GM11168 (cell line): ENCODE data around the gene ENOSF1.

Source experiments
- in situ Hi-C: fragments of 300-500 bp; cut with MboI; formaldehyde crosslinking; loops from one replicate; pipeline ENCODE4 v1.12.0; 2022; ENCODE audit warnings: low sequenced_read_pairs; ENCODE audit not compliant: unreplicated experiment

Gene ENOSF1

DNA sequence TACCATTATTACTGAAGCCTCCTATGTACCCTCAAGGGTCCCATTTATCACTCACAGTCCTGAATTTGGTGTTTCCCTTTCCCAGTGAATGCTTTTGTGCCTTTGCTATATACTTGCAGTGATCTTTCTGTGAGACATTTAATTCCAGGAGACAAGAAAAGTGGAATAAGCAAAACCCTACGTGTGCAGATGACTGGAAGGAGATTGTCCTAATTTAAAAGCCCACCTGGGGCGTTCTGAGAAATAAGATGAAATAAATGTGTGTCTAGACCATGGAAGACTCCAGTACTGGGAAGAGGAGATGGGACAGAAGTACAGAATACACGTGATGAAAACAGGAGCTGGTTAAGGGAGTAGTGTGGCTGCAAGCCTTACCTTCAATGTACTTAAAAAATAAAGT lies 35.7 kb downstream of the ENOSF1 start:
- in situ Hi-C loops: no loop called here

GRCh38 chr18:676069-676468 lies 36.4 kb downstream of the ENOSF1 start:
- in situ Hi-C loops: no loop called here

DNA sequence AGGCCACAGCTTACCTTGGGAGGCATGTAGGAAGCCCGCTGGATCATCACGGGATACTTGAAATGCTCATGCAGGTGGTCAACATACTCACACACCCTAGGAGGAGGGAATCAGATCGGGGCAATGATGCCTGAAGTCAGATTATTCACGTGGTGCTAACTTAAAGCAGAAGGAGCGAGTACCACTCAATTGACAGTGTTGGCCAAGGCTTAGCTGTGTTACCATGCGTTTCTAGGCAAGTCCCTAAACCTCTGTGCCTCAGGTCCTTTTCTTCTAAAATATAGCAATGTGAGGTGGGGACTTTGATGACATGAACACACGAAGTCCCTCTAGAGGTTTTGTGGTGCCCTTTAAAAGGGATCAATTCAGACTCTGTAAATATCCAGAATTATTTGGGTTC lies 37.1 kb downstream of the ENOSF1 start:
- in situ Hi-C loops: no loop called here

GRCh38 chr18:673769-674168 lies 38.7 kb downstream of the ENOSF1 start:
- in situ Hi-C loops: no loop called here

DNA sequence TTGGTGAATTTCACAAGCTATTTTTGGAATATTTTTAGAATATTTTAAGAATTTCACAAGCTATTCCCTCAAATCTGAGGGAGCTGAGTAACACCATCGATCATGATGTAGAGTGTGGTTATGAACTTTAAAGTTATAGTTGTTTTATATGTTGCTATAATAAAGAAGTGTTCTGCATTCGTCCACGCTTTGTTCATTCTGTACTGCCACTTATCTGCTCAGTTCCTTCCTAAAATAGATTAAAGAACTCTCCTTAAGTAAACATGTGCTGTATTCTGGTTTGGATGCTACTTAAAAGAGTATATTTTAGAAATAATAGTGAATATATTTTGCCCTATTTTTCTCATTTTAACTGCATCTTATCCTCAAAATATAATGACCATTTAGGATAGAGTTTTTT lies 39.1 kb downstream of the ENOSF1 start:
- in situ Hi-C loops: no loop called here

DNA sequence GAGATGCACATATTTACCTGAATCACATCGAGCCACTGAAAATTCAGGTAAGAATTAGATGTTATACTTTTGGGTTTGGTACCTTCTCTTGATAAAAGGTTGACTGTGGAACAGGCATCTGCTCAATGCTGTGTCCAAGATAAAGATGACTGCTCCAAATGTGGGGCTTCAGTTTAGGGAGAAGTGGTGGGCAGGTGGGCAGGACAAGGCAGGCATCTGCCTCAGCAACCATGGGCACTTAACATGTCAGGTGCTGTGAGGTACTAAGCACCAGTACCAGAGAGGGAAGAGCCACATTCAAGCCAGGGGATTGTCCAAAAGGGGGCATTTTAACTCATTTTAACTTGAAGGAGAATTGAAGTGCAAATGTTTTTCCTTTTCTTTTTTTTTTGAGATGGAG lies 41.0 kb downstream of the ENOSF1 start:
- in situ Hi-C loops: no loop called here

DNA sequence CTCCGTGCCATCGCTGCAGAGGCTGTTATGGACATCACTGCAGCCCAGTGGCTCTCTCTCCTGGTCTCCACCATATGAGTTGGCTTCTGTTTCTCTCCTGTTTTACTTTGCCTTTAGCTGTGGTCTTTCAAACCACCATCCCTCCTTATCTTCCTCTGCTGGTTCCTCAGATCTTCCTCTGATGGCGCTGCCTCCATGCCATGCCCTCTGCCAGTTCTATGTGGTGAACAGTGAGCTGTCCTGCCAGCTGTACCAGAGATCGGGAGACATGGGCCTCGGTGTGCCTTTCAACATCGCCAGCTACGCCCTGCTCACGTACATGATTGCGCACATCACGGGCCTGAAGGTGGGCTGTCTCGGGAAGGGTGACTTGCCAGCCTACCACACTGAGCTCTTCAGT lies 41.9 kb downstream of the ENOSF1 start:
- in situ Hi-C loops: no loop called here

GRCh38 chr18:669077-669476 lies 43.4 kb downstream of the ENOSF1 start:
- in situ Hi-C loops: no loop called here

- in situ Hi-C loops: no loop called here
These were observed 44.2 kb downstream of the ENOSF1 start for GRCh38 chr18:668260-668659.

- in situ Hi-C loops: no loop called here
These were observed 45.8 kb downstream of the ENOSF1 start for GRCh38 chr18:666628-667027.

DNA sequence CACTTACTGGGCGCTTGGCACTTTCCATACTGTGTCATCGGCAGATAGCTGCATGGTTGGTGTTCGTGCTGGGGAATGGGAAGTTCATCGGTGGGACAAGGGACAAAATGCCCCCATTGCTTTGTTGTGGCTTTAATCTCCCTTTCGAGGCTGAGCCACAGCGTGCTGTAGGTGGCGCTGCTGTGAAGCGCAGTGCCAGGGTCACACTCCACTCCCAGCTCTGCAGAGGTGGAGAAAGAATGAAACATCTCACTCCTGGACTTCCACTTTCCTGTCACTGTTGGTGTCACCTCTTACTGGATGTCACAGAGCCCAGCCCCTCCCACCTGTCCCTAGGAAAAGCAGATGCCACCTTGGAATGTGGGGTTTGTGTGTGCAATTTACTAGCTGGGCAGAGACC lies 46.3 kb downstream of the ENOSF1 start:
- in situ Hi-C loops: no loop called here

DNA sequence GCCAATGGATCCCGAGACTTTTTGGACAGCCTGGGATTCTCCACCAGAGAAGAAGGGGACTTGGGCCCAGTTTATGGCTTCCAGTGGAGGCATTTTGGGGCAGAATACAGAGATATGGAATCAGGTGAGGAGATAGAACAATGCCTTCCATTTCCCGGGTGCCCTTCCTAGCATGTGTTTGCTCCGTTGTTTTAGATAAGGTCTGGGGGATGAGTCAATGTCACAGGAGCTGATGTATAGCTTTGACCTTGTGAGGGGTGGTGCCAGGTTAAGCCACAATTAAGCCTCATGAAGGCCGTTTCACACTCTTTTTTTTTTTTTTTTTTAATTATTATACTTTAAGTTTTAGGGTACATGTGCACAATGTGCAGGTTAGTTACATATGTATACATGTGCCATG lies 50.2 kb downstream of the ENOSF1 start:
- in situ Hi-C loops: no loop called here

DNA sequence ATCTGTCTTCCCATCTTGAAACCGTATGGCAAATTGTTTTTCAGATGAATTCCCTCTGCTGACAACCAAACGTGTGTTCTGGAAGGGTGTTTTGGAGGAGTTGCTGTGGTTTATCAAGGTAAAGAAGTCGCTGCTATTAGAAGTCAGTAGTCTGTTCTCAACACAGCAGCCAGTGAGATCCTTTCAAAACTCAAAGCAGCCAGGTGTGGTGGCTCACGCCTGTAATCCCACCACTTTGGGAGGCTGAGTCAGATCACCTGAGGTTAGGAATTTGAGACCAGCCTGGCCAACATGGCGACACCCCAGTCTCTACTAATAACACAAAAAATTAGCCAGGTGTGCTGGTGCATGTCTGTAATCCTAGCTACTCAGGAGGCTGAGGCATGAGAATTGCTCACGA lies 52.8 kb downstream of the ENOSF1 start:
- in situ Hi-C loops: no loop called here

- in situ Hi-C loops: no loop called here
These were observed 53.4 kb downstream of the ENOSF1 start for GRCh38 chr18:658947-659533.

DNA sequence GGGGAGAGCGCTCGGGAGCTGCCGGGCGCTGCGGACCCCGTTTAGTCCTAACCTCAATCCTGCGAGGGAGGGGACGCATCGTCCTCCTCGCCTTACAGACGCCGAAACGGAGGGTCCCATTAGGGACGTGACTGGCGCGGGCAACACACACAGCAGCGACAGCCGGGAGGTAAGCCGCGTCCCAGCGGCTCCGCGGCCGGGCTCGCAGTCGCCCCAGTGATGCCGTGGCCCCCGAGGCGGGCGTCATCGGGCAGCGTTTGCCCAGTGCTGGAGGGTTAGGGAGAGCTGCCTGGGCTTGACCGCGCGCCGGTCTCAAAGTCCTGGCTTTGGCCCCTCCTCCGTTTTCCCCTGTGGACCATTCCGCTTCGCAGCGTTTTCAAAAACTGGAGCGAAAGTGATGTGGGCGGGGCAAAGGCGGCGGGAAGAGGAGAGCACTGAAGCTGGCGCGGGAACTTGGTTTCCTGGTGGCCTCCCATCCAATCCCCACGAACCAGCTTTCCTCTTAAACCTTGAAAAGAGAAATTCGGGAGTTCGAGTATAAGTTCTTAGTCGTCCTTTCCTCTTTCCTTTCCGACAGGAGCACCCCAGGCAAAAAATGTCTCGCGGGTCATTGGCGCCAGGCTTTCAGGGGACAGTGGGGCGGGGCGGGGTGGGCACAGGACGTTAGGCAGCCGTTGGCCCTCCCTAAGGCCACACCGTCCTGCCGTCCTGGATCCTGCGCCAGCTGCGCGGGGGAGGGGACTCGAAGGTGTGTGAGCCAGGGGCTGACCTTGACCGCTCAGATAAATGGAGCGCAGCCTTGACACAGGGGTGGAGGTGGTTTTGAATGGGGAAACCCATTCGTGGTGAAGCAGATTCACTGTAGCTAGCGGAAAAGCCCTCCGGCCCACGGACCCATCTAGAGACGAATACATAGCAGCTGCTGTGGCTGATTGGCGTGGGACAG lies 54.2 kb downstream of the ENOSF1 start:
- in situ Hi-C loops: no loop called here

GRCh38 chr18:657311-658000 lies 55.0 kb downstream of the ENOSF1 start, which contains the start of gene TYMS:
TSS of gene TYMS (plus strand) at chr18:657653. CDS start at chr18:657743, 90 bp downstream.
- in situ Hi-C loops: no loop called here

DNA sequence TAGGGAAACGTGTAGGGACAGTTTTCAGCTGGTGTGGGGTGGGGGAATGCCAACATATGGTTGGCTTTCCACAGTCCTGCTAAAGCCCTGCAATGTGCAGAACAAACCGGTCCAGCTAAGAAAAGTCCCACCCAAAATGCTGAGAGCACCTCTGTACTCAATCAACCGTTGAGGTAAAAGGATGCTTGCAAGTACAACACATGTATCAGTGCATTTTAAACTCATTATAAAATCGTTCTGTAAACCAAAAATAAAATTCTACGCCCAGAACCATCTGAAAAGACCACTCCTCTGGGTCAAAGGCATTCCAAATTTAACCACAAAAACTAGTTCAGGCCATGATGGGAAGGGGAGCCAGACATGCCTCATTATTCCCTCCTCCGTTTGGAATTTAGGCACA lies 57.0 kb downstream of the ENOSF1 start:
- in situ Hi-C loops: no loop called here

DNA sequence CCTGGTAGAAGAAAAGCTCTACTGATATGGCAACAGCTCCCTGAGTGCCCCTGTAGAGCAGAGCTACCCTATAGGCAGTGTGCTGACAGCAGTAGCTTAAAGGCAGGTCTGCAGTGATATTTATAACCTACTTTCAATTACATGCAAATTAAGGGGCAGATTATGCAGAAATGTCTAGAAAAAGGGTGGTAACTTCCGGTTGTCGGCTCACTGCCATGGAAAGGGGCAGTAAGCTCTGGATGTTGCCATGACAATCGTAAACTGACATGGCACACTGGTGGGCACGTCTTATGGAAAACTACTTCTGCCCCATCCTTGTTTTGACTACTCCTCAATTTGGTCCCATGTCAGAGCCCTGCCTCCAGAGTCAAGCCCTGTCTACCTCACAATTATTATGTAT lies 57.8 kb downstream of the ENOSF1 start:
- in situ Hi-C loops: no loop called here

GRCh38 chr18:653512-653911 lies 58.9 kb downstream of the ENOSF1 start:
- in situ Hi-C loops: no loop called here

DNA sequence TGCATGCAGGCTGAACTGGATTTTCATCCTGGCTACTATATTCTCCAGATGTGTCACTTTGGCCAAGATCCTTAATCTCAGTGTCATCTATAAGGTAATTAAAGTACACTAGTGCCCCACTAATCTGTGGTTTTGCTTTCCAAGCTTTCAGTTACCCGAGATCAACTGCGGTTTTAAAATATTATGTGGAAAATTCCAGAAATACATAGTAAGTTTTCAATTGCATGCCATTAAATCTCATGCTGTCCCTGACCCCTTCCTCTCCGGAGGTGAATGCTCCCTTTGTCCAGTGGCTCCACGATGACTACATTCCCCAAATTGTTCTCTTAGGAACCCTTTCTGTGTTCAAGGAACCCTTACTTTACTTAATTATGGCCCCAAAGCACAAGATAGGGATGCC lies 60.3 kb downstream of the ENOSF1 start:
- in situ Hi-C loops: no loop called here

GRCh38 chr18:650428-650858 lies 62.0 kb downstream of the ENOSF1 start:
- in situ Hi-C loops: no loop called here
